ENCODE data around the gene SYCP2. TPM values are rescaled to one million over a fixed set of nuclear protein-coding genes. Genes with fewer than 3 reads are reported as not detected.

Gene SYCP2
- polyA plus RNA-seq, 1 of the 3 experiments (the other 2 are of a cell fraction), result 0.76 TPM

DNA sequence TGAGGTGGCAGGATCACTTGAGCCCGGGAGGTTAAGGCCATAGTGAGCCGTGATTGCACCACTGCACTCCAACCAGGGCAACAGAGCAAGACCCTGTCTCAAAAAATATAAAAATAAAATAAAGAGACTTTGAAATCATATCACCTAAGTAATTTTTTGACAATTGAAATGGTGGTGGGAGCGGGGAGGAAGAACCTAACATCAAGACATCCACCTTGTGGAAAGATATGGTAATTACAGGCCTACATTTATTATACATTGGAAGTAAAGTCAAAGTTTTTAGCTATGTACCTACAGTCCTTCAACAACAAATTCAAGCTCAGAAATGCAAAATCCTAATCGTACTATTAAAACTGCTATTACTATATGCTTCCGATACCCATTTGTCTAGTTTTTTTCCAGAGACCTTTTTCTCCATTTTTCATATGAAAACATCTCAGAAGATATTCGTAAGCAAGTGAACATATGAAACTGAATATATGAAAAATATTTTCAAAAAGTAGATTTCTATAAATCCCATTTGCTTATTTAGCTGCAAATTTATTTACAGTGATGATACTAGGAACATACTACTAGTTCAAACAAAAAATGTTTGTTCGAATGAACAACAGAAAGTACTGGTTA lies 83.3 kb downstream of the SYCP2 start:
- Histone ChIP-seq H3K9ac (no peak overlapping the region), H3K4me3 (ENCODE audit: low read depth in 2 of 2, low read length in 1 of 2) (no peak overlapping the region), H3K9me2 (no peaks in the 10 kb centered on the region), H4K20me1 (ENCODE audit: insufficient read depth) (no peaks in the 10 kb centered on the region), H3K4me1 (ENCODE audit: control insufficient read depth in 1 of 2, insufficient read depth in 2 of 2, low read depth in 1 of 2, low read length in 1 of 2) (no peaks in the 10 kb centered on the region), H3K27ac (ENCODE audit: low read depth in 2 of 2, low read length in 1 of 2) (no peak overlapping the region), H3K4me2 (no peak overlapping the region), H3K27me3 (ENCODE audit: insufficient read depth) (no peaks in the 10 kb centered on the region), H3K9me3 (no peaks in the 10 kb centered on the region), H2AFZ (ENCODE audit: low read depth) (no peak overlapping the region), H3F3A (replicated peaks; ENCODE audit: insufficient read depth) (no peaks in the 10 kb centered on the region), H3K36me3 (replicated peaks in 1 of 2; ENCODE audit: control insufficient read depth in 1 of 2, insufficient read depth in 2 of 2, low read length in 1 of 2) (peaks cover 0 to 2% of the 10 kb centered on the region in 2 experiments), H3K79me2 (ENCODE audit: insufficient read depth) (no peaks in the 10 kb centered on the region)
- no peak for DNase-seq
- TF ChIP-seq TAF1 (IDR thresholded peaks at IDR 0.05; ENCODE audit: borderline replicate concordance, low read depth, low read length), result no peak
- no peak for TF ChIP-seq MAX (IDR thresholded peaks at IDR 0.05; ENCODE audit: low read depth)
- no peak for TF ChIP-seq YY1 (IDR thresholded peaks at IDR 0.05; ENCODE audit: low read depth)
- TF ChIP-seq POLR2AphosphoS5 (IDR thresholded peaks at IDR 0.05; ENCODE audit: low read depth, low read length), result no peak
- no peak for TF ChIP-seq REST (IDR thresholded peaks at IDR 0.05; ENCODE audit: low read depth, low read length)
- TF ChIP-seq, protein P1, sequence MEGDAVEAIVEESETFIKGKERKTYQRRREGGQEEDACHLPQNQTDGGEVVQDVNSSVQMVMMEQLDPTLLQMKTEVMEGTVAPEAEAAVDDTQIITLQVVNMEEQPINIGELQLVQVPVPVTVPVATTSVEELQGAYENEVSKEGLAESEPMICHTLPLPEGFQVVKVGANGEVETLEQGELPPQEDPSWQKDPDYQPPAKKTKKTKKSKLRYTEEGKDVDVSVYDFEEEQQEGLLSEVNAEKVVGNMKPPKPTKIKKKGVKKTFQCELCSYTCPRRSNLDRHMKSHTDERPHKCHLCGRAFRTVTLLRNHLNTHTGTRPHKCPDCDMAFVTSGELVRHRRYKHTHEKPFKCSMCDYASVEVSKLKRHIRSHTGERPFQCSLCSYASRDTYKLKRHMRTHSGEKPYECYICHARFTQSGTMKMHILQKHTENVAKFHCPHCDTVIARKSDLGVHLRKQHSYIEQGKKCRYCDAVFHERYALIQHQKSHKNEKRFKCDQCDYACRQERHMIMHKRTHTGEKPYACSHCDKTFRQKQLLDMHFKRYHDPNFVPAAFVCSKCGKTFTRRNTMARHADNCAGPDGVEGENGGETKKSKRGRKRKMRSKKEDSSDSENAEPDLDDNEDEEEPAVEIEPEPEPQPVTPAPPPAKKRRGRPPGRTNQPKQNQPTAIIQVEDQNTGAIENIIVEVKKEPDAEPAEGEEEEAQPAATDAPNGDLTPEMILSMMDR (IDR thresholded peaks at IDR 0.05), result peak; percentile 69
- TF ChIP-seq MEF2A (IDR thresholded peaks at IDR 0.05; ENCODE audit: borderline replicate concordance, low read depth), result no peak
- TF ChIP-seq EZH2phosphoT487 (IDR thresholded peaks at IDR 0.05; ENCODE audit: borderline replicate concordance, low read depth), result no peak
- peak; percentile 78 for TF ChIP-seq RAD21 (IDR thresholded peaks at IDR 0.05; ENCODE audit: low read length)
- no peak for TF ChIP-seq FOSL2 (IDR thresholded peaks at IDR 0.05; ENCODE audit: borderline replicate concordance, low read depth)
- TF ChIP-seq NFIC (IDR thresholded peaks at IDR 0.05; ENCODE audit: borderline replicate concordance), result no peak
- TF ChIP-seq FOXM1 (IDR thresholded peaks at IDR 0.05; ENCODE audit: low read depth), result no peak
- peak; percentile 55; the same call in 1 of the 2 replicates for TF ChIP-seq SMC3 (IDR thresholded peaks at IDR 0.05; ENCODE audit: low read depth, low read length)
- TF ChIP-seq JUND (IDR thresholded peaks at IDR 0.05), result no peak
- no peak for TF ChIP-seq ZBTB33 (IDR thresholded peaks at IDR 0.05; ENCODE audit: borderline replicate concordance, low read depth)
- no peak for TF ChIP-seq FOXJ3 (CRISPR knock-in tag; IDR thresholded peaks at IDR 0.05)
- TF ChIP-seq USF2 (IDR thresholded peaks at IDR 0.05; ENCODE audit: borderline replicate concordance, low read depth, low read length), result no peak
- CTCF ChIA-PET, result interaction anchor here (0.6 to 10.8 kb wide), 41 partner anchors 8 to 280 kb away, joined by 3 to 170 read pairs (median 5); no protein-coding TSS in a partner anchor
- POLR2A ChIA-PET, result no interaction called here
- WGBS (ENCODE audit: low lambda C conversion rate), result 63% methylated on average over 7 of the region's 7 CpGs
